Cardiac fibroblast (primary cell): ENCODE measurements around the gene DLX6.
A peak's percentile ranks its signal among the peaks of the same experiment; 100 is the strongest.

Source experiments
- DNase-seq, 2 donors: peaks; one replicate each; pipeline versions ENCODE4 v3.0.0 to v3.0.0-alpha.2; 2010; ENCODE audit warnings: low read depth in 2 of 2
- H3K4me3 ChIP-seq, 2 donors: replicated peaks in 1 of 2; 1 replicate in 1 of 2; 2 replicates in 1 of 2; pipeline ENCODE4 v1.5.1; 2011; ENCODE audit warnings: low read depth in 2 of 2, low read length in 2 of 2, mild to moderate bottlenecking in 2 of 2, moderate library complexity in 1 of 2
- TF ChIP-seq, protein P1 (sequence below): IDR thresholded peaks from one replicate; pipeline ENCODE4 v1.5.1; 2011; ENCODE audit warnings: low read depth, mild to moderate bottlenecking, low read length, inconsistent platforms

The DLX6 gene

DNA sequence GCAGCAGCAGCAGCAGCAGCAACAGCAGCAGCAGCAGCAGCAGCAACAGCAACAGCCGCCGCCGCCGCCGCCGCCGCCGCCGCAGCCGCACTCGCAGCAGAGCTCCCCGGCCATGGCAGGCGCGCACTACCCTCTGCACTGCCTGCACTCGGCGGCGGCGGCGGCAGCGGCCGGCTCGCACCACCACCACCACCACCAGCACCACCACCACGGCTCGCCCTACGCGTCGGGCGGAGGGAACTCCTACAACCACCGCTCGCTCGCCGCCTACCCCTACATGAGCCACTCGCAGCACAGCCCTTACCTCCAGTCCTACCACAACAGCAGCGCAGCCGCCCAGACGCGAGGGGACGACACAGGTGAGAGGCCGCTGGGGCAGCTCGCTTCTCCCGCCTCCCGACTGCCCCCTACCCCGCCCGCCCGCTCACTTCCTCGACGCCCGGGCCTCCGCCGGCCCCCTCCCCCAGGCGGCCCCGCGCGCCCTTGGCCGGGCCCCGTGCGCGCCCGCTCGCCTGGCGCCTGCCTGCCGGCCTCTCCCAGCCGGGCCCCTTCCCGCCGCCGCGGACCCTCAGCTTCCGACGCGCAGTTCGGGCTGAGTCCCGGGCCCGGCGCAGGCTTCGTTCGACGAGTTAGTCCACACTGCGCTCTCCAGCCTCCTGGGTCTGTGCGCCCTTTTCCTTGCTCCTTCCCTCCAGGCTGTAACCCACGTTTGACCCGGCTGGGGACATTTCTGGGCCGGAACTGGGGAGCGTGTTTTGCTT, 882 bp downstream of the DLX6 start:
- peak overlapping the region; percentile 11 to 33 for H3K4me3 ChIP-seq
- TF ChIP-seq, protein P1, sequence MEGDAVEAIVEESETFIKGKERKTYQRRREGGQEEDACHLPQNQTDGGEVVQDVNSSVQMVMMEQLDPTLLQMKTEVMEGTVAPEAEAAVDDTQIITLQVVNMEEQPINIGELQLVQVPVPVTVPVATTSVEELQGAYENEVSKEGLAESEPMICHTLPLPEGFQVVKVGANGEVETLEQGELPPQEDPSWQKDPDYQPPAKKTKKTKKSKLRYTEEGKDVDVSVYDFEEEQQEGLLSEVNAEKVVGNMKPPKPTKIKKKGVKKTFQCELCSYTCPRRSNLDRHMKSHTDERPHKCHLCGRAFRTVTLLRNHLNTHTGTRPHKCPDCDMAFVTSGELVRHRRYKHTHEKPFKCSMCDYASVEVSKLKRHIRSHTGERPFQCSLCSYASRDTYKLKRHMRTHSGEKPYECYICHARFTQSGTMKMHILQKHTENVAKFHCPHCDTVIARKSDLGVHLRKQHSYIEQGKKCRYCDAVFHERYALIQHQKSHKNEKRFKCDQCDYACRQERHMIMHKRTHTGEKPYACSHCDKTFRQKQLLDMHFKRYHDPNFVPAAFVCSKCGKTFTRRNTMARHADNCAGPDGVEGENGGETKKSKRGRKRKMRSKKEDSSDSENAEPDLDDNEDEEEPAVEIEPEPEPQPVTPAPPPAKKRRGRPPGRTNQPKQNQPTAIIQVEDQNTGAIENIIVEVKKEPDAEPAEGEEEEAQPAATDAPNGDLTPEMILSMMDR: no peak
- DNase-seq: peak; percentile 32 to 38

- no peak overlapping the region for H3K4me3 ChIP-seq
- DNase-seq: no peak
- TF ChIP-seq, protein P1: no peak
Measured at GRCh38 chr7:97006816-97007582, 1.6 kb downstream of the DLX6 start.

DNA sequence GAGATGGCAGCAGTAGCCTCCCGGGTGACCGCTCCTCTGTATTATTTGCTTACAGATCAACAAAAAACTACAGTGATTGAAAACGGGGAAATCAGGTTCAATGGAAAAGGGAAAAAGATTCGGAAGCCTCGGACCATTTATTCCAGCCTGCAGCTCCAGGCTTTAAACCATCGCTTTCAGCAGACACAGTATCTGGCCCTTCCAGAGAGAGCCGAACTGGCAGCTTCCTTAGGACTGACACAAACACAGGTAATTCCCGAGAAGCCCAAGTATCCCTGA, 2.2 kb downstream of the DLX6 start:
- TF ChIP-seq, protein P1: no peak
- DNase-seq: no peak
- H3K4me3 ChIP-seq: no peak overlapping the region

DNA sequence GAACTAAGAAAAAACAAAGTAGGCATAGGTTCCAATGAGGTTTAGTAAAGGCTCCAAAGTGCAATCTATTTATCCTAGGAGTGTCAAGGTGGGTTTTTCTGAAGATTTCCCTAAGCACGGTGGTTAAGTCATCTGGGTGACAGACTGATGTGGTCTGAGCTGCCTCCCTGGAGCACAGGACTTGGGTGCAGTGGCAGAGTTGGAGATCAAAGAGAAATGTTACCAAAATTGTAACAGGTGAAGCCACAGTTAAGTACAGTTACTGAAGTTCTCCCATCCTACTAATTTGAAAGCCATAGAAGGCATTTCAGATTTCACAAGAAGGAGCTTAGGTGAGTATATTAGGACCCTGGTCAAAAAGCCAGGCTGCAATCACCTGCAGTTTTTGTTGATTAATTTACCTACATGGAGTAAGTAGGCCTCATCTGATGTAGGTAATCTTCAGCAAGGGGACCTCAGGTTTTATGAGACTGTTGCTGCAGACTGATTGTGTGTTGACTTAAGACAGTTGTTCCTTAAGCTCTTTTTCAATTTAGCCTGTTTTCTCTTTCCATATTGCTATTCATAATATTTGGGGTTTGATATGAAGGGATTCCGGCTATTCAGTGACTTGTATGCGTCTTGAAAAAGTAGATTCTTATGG, 3.0 kb downstream of the DLX6 start:
- no peak overlapping the region for H3K4me3 ChIP-seq
- TF ChIP-seq, protein P1: no peak
- DNase-seq: no peak

DNA sequence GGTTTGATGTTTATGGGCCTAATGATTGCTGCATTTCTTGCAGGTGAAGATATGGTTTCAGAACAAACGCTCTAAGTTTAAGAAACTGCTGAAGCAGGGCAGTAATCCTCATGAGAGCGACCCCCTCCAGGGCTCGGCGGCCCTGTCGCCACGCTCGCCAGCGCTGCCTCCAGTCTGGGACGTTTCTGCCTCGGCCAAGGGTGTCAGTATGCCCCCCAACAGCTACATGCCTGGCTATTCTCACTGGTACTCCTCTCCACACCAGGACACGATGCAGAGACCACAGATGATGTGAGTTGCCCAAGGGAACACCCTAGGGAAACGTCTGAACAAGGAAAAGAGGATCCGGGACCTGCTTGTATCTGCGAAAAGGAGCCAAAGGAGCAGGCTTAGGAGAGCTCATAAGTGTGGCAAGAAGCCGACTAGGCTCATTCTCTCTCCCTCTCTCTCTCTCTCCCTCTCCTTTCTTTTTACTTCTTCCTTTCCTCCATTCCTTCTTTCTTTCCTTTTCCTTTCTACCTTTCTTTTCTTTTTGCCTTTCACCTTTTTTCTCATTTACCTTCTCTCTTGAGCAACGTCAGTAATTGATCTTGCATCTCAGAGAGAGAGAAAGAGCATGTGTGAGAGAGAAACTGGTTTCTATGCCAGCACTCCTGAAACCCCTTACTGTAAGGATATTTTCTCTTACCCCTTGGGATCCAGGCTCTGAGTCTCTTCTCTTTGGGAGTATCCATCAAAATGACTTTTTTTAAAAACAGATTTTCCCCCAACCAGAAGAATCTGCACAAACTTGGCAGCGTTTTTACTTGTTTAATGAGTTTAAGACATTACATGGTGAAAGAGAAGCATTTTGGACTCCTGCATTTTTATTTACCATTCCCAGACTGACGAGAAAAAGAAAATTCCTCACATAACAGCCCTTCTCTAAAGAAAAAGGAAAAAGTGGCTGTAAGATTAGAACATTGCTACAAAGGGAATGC, 4.7 kb downstream of the DLX6 start:
- no peak for DNase-seq
- TF ChIP-seq, protein P1: no peak
- H3K4me3 ChIP-seq: no peak overlapping the region

- H3K4me3 ChIP-seq: no peak overlapping the region
- TF ChIP-seq, protein P1: no peak
- no peak for DNase-seq
Measured at GRCh38 chr7:97011104-97011503, 5.8 kb downstream of the DLX6 start.
